ENCODE measurements around the gene SLAIN1.

- TF ChIP-seq, protein P1, sequence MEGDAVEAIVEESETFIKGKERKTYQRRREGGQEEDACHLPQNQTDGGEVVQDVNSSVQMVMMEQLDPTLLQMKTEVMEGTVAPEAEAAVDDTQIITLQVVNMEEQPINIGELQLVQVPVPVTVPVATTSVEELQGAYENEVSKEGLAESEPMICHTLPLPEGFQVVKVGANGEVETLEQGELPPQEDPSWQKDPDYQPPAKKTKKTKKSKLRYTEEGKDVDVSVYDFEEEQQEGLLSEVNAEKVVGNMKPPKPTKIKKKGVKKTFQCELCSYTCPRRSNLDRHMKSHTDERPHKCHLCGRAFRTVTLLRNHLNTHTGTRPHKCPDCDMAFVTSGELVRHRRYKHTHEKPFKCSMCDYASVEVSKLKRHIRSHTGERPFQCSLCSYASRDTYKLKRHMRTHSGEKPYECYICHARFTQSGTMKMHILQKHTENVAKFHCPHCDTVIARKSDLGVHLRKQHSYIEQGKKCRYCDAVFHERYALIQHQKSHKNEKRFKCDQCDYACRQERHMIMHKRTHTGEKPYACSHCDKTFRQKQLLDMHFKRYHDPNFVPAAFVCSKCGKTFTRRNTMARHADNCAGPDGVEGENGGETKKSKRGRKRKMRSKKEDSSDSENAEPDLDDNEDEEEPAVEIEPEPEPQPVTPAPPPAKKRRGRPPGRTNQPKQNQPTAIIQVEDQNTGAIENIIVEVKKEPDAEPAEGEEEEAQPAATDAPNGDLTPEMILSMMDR (IDR thresholded peaks at IDR 0.05; ENCODE audit: insufficient read depth, low read depth, low read length) = no peak
- no peak for TF ChIP-seq EZH2 (IDR thresholded peaks at IDR 0.05; ENCODE audit: insufficient read depth, low read length)
Measured at GRCh38 chr13:77650409-77650808, 47.1 kb upstream of the SLAIN1 start.
